Esophagus squamous epithelium (tissue), 5 donors: ENCODE measurements around the gene SERPINA9. TPM values are rescaled to one million over a fixed set of nuclear protein-coding genes. Genes with fewer than 3 reads are reported as not detected.

Experiments used
- DNase-seq: peaks from one replicate; lab custom pipeline; 2025; lab: John Stamatoyannopoulos, UW
- H3K27ac ChIP-seq, 4 donors: fragments of 200-600 bp; sonication (generic); one replicate each; pipeline ENCODE4 v1.5.1; 2016 to 2019; ENCODE audit warnings: mild to moderate bottlenecking in 1 of 4
- H3K27me3 ChIP-seq, 4 donors: fragments of 200-600 bp; sonication (generic); 1 replicate in 3 of 4; 2 replicates in 1 of 4; pipeline versions ENCODE4 v1.5.1 to v1.6.0; 2017 to 2021; ENCODE audit warnings: antibody characterized with exemption in 1 of 4
- H3K36me3 ChIP-seq, 3 donors: fragments of 200-600 bp; sonication (generic); one replicate each; pipeline ENCODE4 v1.5.1; 2016 to 2019
- H3K4me1 ChIP-seq, 3 donors: fragments of 200-600 bp; sonication (generic); one replicate each; pipeline ENCODE4 v1.5.1; 2017 to 2019
- H3K4me3 ChIP-seq, 4 donors: fragments of 200-600 bp; sonication (generic); 1 replicate in 3 of 4; 2 replicates in 1 of 4; pipeline ENCODE4 v1.5.1; 2016 to 2019; ENCODE audit warnings: mild to moderate bottlenecking in 2 of 4, moderate library complexity in 1 of 4
- H3K9me3 ChIP-seq, 3 donors: fragments of 200-600 bp; sonication (generic); one replicate each; pipeline ENCODE4 v1.5.1; 2016 to 2019
- CTCF ChIP-seq, 6 experiments: fragments of 450-650 bp in 4 of 6; fragments of 200-600 bp in 2 of 6; sonication (generic) in 2 of 6; IDR thresholded peaks; one replicate each; pipeline ENCODE4 v1.5.1; 2016 to 2019; ENCODE audit warnings: antibody characterized with exemption in 6 of 6, mild to moderate bottlenecking in 4 of 6, moderate library complexity in 4 of 6
- POLR2A ChIP-seq, 4 donors: fragments of 450-650 bp; IDR thresholded peaks; one replicate each; pipeline ENCODE4 v1.6.1; 2017; ENCODE audit warnings: antibody characterized with exemption in 4 of 4, mild to moderate bottlenecking in 4 of 4, moderate library complexity in 3 of 4
- WGBS, 2 donors: methylation state at CpG; one replicate each; pipeline ENCODE4 v1.1.5; 2018; 5-methylcytosine and 5-hydroxymethylcytosine counted together
- intact Hi-C: fragments of 100-400 bp; cut with DNase I; formaldehyde crosslinking; loops from one replicate; pipeline ENCODE4 v1.15.0; 2022
- total RNA-seq, 4 donors: library from RNA; depleted of rRNA; stranded (reverse); fragments of >200 nt; gene quantifications; one replicate each; pipeline ENCODE4 v1.1.0, GENCODE V29; 2016
- donor health status: DM: yes; HTN: yes; CAD: no.

Gene SERPINA9
- total RNA-seq, 4 donors from 2014 or later = not detected

GRCh38 chr14:94478420-94478819 is 2.4 kb upstream of the SERPINA9 start:
- H3K36me3 ChIP-seq = no peaks in the 10 kb centered on the region
- no peak for TF ChIP-seq POLR2A (IDR thresholded peaks at IDR 0.05)
- no peak for TF ChIP-seq CTCF (IDR thresholded peaks at IDR 0.05)
- no peak for DNase-seq
- intact Hi-C loops = no loop called here
- peaks cover 0 to 10% (median 5%) of the 10 kb centered on the region in 3 donors for H3K9me3 ChIP-seq
- H3K27ac ChIP-seq = no peak overlapping the region
- peaks cover 0 to 8% (median 0%) of the 10 kb centered on the region in 4 donors for H3K27me3 ChIP-seq
- H3K4me1 ChIP-seq = no peaks in the 10 kb centered on the region
- no peak overlapping the region for H3K4me3 ChIP-seq

GRCh38 chr14:94474581-94475031 is 1.4 kb downstream of the SERPINA9 start:
- no peak overlapping the region for H3K27ac ChIP-seq
- peaks cover 0 to 10% (median 5%) of the 10 kb centered on the region in 3 donors for H3K9me3 ChIP-seq
- 75 to 76% methylated on average over 6 to 7 of the region's 7 CpGs for WGBS, 2 donors
- intact Hi-C loops = no loop called here
- H3K27me3 ChIP-seq = peaks cover 0 to 14% (median 0%) of the 10 kb centered on the region in 4 donors
- no peaks in the 10 kb centered on the region for H3K36me3 ChIP-seq
- DNase-seq = no peak
- H3K4me3 ChIP-seq = no peak overlapping the region
- TF ChIP-seq POLR2A (IDR thresholded peaks at IDR 0.05) (no peak), CTCF (IDR thresholded peaks at IDR 0.05) (no peak)
- no peaks in the 10 kb centered on the region for H3K4me1 ChIP-seq

GRCh38 chr14:94473666-94474410 is 2.2 kb downstream of the SERPINA9 start:
- Histone ChIP-seq H3K36me3 (no peaks in the 10 kb centered on the region), H3K27ac (no peak overlapping the region), H3K9me3 (peaks cover 0 to 6% (median 1%) of the 10 kb centered on the region in 3 donors), H3K4me3 (no peak overlapping the region), H3K4me1 (no peaks in the 10 kb centered on the region), H3K27me3 (peaks cover 0 to 14% (median 0%) of the 10 kb centered on the region in 4 donors)
- DNase-seq = no peak
- intact Hi-C loops = no loop called here
- WGBS, 2 donors = 64 to 80% methylated on average over 12 to 15 of the region's 16 CpGs
- no peak for TF ChIP-seq POLR2A (IDR thresholded peaks at IDR 0.05)

GRCh38 chr14:94472842-94473241 is 3.2 kb downstream of the SERPINA9 start:
- Histone ChIP-seq H3K36me3 (no peaks in the 10 kb centered on the region), H3K27ac (no peak overlapping the region), H3K4me1 (no peaks in the 10 kb centered on the region), H3K27me3 (peaks cover 0 to 14% (median 0%) of the 10 kb centered on the region in 4 donors), H3K9me3 (no peaks in the 10 kb centered on the region), H3K4me3 (no peak overlapping the region)
- TF ChIP-seq CTCF (IDR thresholded peaks at IDR 0.05) (no peak), POLR2A (IDR thresholded peaks at IDR 0.05) (no peak)
- WGBS, 2 donors = 66 to 75% methylated on average over 3 to 4 of the region's 4 CpGs
- DNase-seq = no peak
- intact Hi-C loops = no loop called here

- 89 to 94% methylated on average over 2 of the region's 2 CpGs for WGBS, 2 donors
- peaks cover 0 to 14% (median 0%) of the 10 kb centered on the region in 4 donors for H3K27me3 ChIP-seq
- H3K36me3 ChIP-seq = no peaks in the 10 kb centered on the region
- no peak overlapping the region for H3K27ac ChIP-seq
- TF ChIP-seq CTCF (IDR thresholded peaks at IDR 0.05) (no peak), POLR2A (IDR thresholded peaks at IDR 0.05) (no peak)
- no peaks in the 10 kb centered on the region for H3K9me3 ChIP-seq
- DNase-seq = no peak
- no peaks in the 10 kb centered on the region for H3K4me1 ChIP-seq
- intact Hi-C loops = no loop called here
- no peak overlapping the region for H3K4me3 ChIP-seq
Observed at GRCh38 chr14:94471045-94471444, 5.0 kb downstream of the SERPINA9 start.
